Left renal cortex interstitium (tissue), 4 donors: ENCODE data around the gene NAP1L4. TPM values are rescaled to one million over a fixed set of nuclear protein-coding genes. Genes with fewer than 3 reads are reported as not detected.

ENCODE experiments used
- DNase-seq, 4 donors: peaks; one replicate each; pipeline ENCODE4 v3.0.0-alpha.2; 2013; ENCODE audit warnings: low read depth in 4 of 4, low spot score in 2 of 4, missing footprints in 1 of 4
- polyA plus RNA-seq, 4 donors: library from polyadenylated mRNA; unstranded; fragments of 120-200 nt; gene quantifications; one replicate each; pipeline ENCODE4 v1.2.1, GENCODE V29; 2013; ENCODE audit not compliant: insufficient read length in 4 of 4

Gene NAP1L4
- polyA plus RNA-seq, 4 donors, result 154 to 219 (median 195) TPM

DNA sequence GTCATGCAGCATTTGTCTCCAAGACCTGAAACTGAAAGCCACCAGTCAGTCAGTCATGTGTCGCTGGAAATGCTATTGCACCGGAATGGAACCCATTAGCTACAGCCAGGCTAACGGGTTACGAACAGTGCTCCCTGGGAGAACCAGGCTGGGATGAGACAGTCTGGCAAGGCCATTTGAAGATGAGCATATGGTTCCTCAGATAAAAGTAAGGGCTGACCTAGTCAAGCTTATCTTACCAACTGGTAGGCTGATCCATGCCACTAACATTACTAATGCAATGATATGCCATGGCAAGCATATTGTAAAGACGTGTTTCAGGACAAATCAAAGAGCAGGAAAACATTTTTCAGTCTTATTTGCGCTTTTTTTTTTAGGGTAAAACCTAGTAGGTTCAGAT is 28.4 kb downstream of the NAP1L4 start:
- DNase-seq, result no peak

GRCh38 chr11:2963112-2963754 is 28.9 kb downstream of the NAP1L4 start:
- no peak for DNase-seq

DNA sequence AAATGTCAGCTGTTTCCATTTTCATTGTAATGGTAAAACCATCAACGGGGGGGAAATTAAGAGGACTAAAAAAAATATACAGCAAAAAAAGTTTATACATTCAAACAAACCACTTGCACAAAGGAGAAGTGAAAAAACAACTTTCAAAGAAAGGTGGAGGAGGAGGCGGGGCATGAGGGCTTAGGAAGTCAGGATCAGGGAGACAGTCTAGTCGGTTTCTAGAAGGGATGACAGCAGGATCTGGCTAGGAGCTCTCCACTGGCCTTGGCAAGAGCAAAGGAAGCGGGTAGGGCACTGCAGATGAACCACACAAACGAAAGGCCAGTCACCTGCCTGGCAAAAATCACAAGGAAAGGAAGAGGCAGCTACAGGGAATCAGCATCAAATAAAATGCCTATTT is 31.0 kb downstream of the NAP1L4 start:
- DNase-seq, result no peak

DNA sequence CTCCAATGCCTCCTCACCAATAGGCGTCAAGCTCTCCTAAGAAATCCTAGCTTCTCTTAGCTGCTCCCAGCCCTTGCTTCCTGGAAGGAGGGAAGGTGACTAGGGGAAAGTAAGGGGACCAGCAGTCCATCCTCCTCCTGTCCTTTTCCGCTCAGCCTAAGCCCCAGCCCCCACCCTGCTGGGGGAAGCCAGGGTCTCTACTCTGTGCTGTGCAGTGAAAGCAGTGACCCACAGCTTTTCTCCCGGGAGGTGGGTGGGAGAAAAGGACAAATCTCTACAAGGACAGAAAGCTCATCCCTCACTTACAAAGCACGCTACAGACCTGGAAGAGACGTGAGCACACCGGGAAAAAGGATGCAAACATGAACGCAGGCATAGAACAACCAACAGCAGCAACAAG is 32.0 kb downstream of the NAP1L4 start:
- DNase-seq, result no peak

GRCh38 chr11:2958251-2958650 is 33.9 kb downstream of the NAP1L4 start:
- DNase-seq, result no peak

DNA sequence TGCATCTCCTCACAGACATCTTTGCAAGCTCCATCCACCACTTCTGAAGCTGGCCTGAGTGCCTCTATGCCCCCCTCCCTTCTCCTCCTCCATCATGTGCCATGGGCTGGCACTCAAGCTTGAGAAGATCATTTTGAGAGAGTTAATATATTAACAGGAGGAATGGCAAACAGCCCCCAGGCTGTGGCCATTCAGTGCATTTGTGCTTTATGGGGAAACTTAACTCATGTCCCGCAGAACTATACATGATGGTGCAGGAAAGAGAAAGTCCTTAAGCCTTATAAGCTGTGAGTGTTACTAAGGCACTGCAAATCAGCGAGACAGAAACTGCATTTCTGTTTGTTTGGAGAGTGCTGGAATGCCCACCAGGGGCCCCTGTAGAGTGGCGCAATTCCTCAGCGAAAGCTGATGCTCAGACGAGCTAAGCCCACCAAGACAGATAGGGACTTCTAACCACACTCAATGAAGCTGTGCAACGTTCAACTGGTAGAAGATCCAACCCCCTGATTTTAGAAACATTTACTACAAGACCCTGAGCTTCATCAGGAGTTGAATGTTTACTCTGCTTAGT is 36.1 kb downstream of the NAP1L4 start:
- DNase-seq, result peak in 1 of 4 donors; percentile 25

DNA sequence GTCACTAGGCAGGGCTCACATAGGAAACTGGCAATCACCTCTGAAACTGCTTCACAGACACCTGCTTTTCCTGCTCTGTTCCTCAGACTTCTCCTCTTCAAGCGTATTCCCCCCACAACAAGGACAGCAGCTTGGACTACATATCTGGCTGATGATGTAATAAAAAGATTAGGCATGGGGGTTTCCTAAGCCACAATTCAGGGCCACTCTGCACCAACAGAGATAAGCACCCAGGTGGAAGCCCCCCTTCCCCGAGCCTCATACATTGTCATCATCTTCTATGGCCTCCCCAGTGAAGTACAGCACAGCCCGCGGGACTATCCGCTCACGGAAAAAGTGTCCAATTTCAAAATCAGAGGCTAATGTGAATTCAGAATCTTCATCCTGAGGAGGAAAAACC is 37.9 kb downstream of the NAP1L4 start:
- DNase-seq, result no peak

DNA sequence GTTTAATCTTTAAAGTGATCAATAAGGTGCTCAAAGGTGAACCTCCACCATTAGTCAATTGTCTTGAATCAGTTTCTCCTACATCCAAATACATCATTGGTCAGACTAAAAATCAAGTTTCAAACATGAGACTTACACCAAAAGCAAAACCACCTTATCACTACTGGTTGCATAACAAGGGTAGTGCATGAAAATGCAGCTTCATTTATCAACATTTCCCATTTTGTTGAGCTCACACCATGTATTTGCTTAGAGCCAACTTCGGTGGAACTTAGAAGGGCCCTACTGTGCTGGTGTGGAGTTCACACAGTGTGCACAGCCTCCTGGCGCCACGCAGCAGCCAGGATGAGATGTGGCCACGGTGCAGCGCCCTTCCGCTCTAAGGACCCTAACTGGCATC is 39.8 kb downstream of the NAP1L4 start:
- DNase-seq, result no peak

GRCh38 chr11:2951231-2952110 is 40.7 kb downstream of the NAP1L4 start:
- DNase-seq, result no peak

GRCh38 chr11:2950825-2951224 is 41.3 kb downstream of the NAP1L4 start:
- no peak for DNase-seq

- DNase-seq, result no peak
These were observed 42.2 kb downstream of the NAP1L4 start for GRCh38 chr11:2949920-2950319.

GRCh38 chr11:2947744-2948143 is 44.4 kb downstream of the NAP1L4 start:
- no peak for DNase-seq

DNA sequence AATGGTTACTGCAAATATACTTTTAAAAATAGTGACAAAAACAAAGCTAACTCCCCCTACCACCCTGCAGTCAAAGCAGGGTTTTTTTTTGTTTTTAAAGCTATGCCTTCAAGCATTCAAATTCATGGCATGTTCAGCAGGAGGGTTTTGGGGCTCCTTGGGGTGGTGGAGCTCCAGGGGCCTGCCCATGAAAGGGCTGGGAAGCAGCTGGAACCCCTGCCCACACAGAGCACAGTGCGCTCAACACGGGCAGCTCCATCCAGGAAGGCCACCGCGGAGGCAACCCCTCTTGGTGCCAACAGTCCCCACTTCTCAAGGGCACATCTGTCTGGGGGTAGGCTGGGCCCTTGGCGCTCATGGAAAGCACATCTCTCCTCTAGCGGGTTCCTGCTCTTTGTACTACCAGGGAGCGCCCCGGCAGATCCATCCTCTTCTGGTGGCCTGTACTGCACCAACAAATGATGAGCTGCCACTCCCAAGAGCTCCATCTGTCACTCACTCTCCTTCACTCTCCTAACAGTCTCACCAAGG is 46.3 kb downstream of the NAP1L4 start:
- DNase-seq, result no peak

DNA sequence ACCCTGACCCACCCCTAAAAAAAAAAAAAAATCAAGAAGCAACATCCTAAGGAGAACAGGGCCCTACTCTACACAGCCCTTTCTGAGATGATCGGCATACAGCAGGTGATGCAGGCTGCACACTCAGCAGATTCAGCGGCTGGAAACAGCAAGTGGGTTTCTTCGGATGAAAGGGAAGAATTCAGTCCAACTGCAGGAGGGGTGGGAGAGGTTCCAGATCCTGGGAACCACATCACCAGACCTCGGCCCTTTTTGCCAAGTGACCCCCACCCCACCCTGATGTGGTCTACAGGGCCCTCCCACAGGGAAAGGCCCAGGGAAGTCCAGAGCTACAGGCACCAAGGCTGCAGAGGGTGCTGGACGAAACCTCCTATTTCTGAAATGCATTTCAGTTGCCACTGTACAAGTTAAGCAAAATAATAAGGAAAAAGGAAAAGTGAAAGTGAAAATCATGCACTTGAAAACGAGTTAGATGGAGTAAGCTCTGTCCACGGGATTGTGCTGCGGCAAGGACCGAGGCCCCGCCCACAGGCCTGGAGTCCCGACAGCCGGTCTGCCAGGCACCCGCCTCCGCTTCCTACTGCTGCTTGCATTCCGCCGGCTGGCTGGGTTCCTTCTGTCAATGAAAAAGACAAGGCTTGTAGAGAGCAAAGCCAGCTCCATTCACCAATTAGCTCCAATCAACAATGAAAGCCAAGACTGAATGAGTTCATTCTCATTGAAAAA is 46.9 kb downstream of the NAP1L4 start:
- DNase-seq, result peak in 1 of 4 donors; percentile 69

- DNase-seq, result no peak
These were observed 47.6 kb downstream of the NAP1L4 start for GRCh38 chr11:2944530-2944929.

GRCh38 chr11:2943711-2944118 is 48.4 kb downstream of the NAP1L4 start:
- no peak for DNase-seq

DNA sequence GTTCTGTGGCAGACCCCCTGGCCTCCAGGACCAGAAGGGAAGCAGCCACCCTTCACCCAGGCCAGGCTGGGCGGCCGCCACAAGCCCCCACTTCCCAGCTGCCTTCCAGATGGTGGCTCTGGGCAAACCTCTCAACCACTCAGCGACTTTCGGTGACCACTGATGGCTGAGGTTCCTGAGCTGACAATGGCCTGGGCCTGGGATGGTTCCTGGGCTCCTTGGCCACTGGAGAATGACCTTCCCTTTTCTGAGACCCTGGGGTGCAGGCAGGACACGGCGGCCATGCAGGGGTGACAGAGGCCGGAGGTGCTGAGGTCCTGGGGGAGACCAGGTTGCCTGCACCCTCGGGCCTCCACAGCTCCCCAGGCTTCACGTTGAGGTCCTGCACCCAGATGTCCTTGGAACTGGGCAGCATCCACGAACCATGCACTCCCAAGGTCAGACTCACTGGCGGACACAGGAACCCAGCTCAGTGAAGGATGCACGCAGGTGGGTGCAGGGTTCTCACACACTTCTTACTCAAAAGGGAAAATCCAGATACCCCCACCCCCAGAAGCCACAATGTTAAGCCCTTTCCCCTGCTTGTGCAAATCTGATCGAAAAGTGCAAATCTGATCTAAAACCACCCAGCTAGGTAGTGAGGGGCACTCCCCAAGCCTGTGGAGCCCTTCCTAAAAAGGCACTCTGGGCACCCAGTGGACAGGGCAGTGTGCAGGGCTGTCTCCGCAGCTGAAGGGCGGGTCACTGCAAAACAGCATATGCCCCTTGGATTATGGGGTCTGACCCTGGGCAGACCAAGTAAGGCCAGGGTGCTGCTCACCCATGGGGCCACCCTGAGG is 49.0 kb downstream of the NAP1L4 start:
- DNase-seq, result no peak

DNA sequence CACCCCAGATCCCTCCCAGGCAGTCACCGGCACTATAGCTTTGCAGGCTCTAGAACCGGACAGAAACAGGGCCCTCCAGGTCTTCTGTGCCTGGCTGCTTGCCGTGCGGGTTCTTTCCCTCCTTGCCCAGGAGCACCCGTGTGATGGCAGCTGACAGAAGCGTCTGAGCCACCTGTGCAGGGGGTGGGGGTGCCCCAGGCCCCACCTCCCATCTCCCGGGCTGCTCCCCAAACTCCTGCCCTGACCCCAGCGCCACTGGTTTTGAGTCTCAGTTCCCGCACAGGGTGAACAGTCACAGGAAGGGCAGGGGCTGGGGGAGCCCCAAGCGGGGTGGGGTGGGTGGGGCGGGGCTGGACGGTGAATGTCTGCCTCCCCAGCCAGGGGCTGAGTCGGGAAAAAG is 49.7 kb downstream of the NAP1L4 start:
- no peak for DNase-seq

DNA sequence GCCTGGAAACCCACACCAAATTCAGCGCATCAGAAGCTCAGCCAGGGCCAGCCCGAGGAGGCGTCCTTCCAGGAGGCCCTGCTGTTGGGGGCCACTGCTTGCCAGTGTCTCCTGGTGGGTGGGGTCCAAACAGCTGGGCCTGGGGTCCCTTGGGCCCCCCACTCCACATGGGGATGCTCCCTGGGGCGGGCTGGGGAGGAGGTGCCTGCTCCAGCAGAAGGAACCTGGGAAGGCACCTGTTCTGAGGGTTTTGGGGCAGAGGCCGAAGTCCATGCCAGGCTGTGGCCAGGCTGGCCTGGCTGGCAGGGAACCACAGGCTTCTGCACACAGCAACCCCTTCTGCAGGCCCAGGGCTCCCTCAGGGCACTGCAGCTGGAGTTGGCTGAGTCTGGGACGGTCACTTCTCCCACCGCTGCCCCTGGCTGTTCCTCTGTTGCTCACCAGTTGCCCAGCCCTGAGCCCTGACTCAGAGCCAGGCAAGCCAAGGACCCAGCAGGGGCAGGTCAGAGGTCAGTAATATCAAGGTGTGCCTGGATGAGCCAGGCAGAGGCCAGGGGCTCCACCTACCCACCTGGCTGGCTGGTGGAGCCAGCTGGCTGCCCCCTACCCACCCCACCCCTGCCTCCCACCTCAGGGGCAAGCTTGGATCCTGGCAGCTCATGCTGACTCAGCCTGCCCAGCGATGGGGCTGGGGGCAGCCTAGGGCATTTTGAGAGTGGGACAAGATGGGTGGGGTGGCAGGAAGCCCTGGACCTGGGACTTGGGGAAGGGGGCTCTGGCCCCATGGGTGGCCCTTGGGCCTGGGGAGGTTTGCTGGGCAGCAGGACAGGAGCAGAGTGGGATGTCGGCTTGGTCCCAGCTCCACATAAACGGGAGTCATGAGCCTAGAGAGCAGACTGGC is 51.0 kb downstream of the NAP1L4 start:
- DNase-seq, result no peak
